Left ventricle myocardium inferior (tissue), 1 donor: ENCODE measurements around the gene THSD7A. TPM values are rescaled to one million over a fixed set of nuclear protein-coding genes. Genes with fewer than 3 reads are reported as not detected.

Experiments used
- DNase-seq: peaks from one replicate; pipeline ENCODE4 v3.0.0-alpha.2; 2020
- H3K27ac ChIP-seq: fragments of 200-600 bp; replicated peaks from 2 replicates; pipeline ENCODE4 v1.8.0; 2021
- H3K27me3 ChIP-seq: fragments of 200-600 bp; 2 replicates; pipeline ENCODE4 v1.8.0; 2021; ENCODE audit warnings: low read depth
- H3K36me3 ChIP-seq: fragments of 200-600 bp; 2 replicates; pipeline ENCODE4 v1.8.0; 2021
- H3K4me1 ChIP-seq: fragments of 200-600 bp; 2 replicates; pipeline ENCODE4 v1.8.0; 2021
- H3K4me3 ChIP-seq: fragments of 200-600 bp; 2 replicates; pipeline ENCODE4 v1.8.0; 2021; ENCODE audit warnings: mild to moderate bottlenecking, moderate library complexity
- H3K9me3 ChIP-seq: fragments of 200-600 bp; replicated peaks from 2 replicates; pipeline ENCODE4 v1.8.0; 2021
- intact Hi-C: fragments of 100-400 bp; cut with micrococcal nuclease; formaldehyde crosslinking; loops from one replicate; pipeline ENCODE4 v1.11.0; 2022
- total RNA-seq: library from RNA; stranded (reverse); fragmentation: NEBNext Ultra II Directional; extraction: Animal tissue kit (Norgen Biotek cat#: 25700); gene quantifications from one replicate; pipeline ENCODE4 v1.2.1, GENCODE V29; 2021
- TF ChIP-seq, protein P1 (sequence below): fragments of 200-600 bp; IDR thresholded peaks from 2 replicates; pipeline ENCODE4 v1.8.0; 2021; ENCODE audit warnings: antibody characterized with exemption, mild to moderate bottlenecking, borderline replicate concordance
- donor health status: DM: no; HTN: yes; CAD: no; lungs with severe emphysema.

The THSD7A gene
- total RNA-seq, 1 donor from 2014 or later: 1.6 TPM

DNA sequence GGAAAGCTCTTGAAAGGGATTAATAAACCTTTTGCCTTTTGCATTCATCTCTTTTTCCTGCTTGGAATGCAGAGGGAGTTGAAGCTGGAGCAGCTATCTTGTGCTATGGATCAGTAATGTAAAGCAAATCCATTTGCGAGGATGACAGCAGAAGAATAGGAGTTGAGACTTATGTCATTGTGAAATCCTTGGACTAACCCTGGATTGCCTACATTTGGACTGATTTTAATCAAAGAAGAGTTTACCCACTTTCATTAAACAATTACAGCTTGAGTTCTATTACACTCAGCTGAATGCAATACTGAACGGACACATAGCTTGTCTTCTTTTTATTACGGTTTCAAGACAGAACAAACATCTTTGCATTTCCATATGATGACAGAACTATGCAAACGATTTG lies 496.1 kb downstream of the THSD7A start:
- no peaks in the 10 kb centered on the region for H3K9me3 ChIP-seq
- H3K27me3 ChIP-seq: no peaks in the 10 kb centered on the region
- TF ChIP-seq, protein P1, sequence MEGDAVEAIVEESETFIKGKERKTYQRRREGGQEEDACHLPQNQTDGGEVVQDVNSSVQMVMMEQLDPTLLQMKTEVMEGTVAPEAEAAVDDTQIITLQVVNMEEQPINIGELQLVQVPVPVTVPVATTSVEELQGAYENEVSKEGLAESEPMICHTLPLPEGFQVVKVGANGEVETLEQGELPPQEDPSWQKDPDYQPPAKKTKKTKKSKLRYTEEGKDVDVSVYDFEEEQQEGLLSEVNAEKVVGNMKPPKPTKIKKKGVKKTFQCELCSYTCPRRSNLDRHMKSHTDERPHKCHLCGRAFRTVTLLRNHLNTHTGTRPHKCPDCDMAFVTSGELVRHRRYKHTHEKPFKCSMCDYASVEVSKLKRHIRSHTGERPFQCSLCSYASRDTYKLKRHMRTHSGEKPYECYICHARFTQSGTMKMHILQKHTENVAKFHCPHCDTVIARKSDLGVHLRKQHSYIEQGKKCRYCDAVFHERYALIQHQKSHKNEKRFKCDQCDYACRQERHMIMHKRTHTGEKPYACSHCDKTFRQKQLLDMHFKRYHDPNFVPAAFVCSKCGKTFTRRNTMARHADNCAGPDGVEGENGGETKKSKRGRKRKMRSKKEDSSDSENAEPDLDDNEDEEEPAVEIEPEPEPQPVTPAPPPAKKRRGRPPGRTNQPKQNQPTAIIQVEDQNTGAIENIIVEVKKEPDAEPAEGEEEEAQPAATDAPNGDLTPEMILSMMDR: no peak
- H3K36me3 ChIP-seq: no peaks in the 10 kb centered on the region
- no peak overlapping the region for H3K4me3 ChIP-seq
- no peak for DNase-seq
- H3K4me1 ChIP-seq: no peaks in the 10 kb centered on the region
- intact Hi-C loops: no loop called here
- no peak overlapping the region for H3K27ac ChIP-seq

DNA sequence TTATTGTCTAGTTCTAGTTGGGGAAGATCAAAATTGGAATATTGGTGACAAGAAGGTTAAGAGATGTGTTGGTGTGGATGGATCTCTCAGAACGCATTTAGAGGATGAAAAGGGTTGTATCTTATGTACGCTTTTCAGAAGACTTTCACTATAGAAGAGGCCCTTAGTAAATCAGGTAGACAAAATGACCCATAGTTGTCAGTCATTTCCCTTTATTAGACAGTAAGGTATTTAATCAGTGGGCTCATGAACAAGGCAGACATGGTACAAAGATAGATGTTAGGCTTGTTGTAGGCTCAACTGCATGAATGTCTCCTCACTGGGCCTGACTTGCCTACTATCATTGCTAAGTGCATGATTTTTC lies 499.2 kb downstream of the THSD7A start:
- DNase-seq: no peak
- intact Hi-C loops: no loop called here
- Histone ChIP-seq H3K4me3 (no peak overlapping the region), H3K27me3 (no peaks in the 10 kb centered on the region), H3K4me1 (no peaks in the 10 kb centered on the region), H3K27ac (no peak overlapping the region), H3K9me3 (no peaks in the 10 kb centered on the region), H3K36me3 (no peaks in the 10 kb centered on the region)
- TF ChIP-seq, protein P1: no peak

DNA sequence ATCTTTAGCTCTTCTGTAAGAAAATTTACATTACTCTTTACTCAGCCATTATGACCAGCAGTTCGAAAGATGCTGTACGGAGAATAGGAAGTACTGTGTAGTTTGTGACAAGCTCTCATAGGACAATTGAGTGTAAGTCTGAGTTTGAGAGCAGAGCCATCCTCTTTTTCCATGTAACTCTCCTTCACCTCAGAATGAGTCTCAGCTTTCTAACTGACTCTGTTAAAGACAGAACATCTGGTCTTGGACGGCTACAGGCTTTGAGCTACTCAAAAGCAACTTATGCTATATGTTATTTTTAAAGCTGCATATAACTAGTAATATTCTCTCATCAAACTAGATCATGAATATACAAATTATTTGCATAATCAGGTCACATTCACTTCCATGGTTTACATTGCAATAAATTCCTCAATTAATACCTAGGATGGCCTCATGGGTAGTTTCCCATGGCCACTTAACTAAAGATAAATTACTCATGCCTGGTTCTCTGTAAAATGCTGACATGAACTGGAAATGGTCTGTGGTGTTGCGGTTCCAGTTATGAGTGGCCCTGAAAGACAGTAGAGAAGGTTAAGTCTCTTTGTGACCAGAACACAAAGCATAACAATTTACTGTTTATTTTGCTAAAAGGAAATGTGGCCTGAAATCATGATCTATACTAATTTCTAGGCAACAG lies 499.7 kb downstream of the THSD7A start:
- intact Hi-C loops: no loop called here
- no peaks in the 10 kb centered on the region for H3K9me3 ChIP-seq
- H3K4me3 ChIP-seq: no peak overlapping the region
- TF ChIP-seq, protein P1: no peak
- no peaks in the 10 kb centered on the region for H3K36me3 ChIP-seq
- no peaks in the 10 kb centered on the region for H3K27me3 ChIP-seq
- DNase-seq: no peak
- no peak overlapping the region for H3K27ac ChIP-seq
- no peaks in the 10 kb centered on the region for H3K4me1 ChIP-seq

DNA sequence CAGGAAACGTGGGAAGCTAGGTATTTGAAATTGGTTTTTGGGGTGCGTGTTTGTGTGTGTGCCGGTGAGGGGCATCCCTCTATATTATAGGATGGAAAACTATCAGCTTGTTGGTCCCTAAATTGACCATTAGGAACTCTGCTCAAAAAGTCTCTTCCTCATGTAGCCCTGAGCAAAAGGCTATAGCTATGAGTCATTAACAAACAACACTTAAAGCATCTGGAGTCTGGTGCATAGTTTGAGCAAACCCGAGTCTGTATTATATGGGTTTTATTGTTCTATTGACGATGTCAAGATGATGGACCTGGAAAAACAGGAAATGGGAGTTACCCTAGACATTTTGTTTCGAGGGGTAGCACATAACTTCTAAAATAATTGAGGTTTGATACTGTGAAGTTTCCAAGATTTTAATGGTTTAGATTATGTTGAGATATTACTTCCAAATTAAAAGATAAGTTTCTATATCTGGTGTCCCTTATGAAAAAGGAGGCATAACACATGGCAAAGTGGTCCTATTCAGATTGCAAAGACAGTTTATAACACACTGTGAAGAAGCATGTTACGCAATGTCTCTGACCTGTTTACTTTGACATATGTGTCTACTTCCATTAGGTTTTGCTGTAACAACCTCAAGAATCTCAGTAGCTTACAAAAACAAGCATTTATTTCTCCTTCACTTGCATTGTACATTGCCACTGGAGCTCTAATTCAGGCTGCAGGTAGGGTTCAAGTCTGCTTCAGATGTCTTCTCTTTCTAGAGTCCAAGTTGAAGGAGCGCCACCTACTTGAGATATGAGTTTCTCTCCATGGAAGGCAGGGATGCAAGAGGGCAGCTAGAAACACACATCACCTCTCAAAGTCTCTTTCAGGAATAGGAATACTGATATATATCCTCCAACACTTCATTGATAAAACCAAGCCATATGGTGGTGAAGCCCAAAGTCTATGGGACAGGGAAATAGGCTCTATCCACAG lies 500.6 kb downstream of the THSD7A start:
- no peaks in the 10 kb centered on the region for H3K27me3 ChIP-seq
- H3K4me3 ChIP-seq: no peak overlapping the region
- DNase-seq: no peak
- no peaks in the 10 kb centered on the region for H3K36me3 ChIP-seq
- no peaks in the 10 kb centered on the region for H3K4me1 ChIP-seq
- TF ChIP-seq, protein P1: no peak
- H3K9me3 ChIP-seq: no peaks in the 10 kb centered on the region
- no peak overlapping the region for H3K27ac ChIP-seq
- intact Hi-C loops: no loop called here

DNA sequence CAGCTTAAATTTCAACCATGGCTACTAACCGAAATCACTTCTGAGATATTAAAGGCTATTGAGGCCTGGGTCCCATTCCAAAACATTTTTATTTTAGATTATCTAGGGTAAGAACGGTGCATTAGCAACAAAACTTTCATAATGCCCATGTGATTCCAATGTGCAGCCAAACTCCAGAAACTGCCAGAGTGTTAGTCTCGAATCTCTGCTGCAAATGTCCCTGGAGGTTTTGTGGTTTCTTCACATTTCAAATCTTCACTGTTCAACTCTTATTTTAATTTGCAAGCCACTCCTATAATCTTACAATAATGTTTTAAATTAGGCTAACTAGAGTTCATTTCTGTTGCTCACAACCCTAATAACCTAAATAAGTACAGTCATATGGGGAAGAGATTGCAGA lies 501.3 kb downstream of the THSD7A start:
- Histone ChIP-seq H3K36me3 (no peaks in the 10 kb centered on the region), H3K27ac (no peak overlapping the region), H3K27me3 (no peaks in the 10 kb centered on the region), H3K4me1 (no peaks in the 10 kb centered on the region), H3K4me3 (no peak overlapping the region), H3K9me3 (no peaks in the 10 kb centered on the region)
- TF ChIP-seq, protein P1: no peak
- DNase-seq: no peak
- intact Hi-C loops: no loop called here
